GM23248 (cell line): Measurements from ENCODE around the gene LVRN. TPM values are rescaled to one million over a fixed set of nuclear protein-coding genes. Genes with fewer than 3 reads are reported as not detected.

Source experiments
- DNase-seq: peaks from one replicate; pipeline ENCODE4 v3.0.0-alpha.2; 2015
- H2AFZ ChIP-seq: fragments of 200-600 bp; sonication (generic); 2 replicates; pipeline ENCODE4 v1.6.1; 2016; ENCODE audit warnings: antibody characterized with exemption
- H3F3A ChIP-seq: fragments of 200-600 bp; sonication (generic); 2 replicates; pipeline ENCODE4 v1.6.1; 2016; ENCODE audit warnings: mild to moderate bottlenecking, antibody characterized with exemption, mixed run types; ENCODE audit not compliant: insufficient read depth
- H3K27ac ChIP-seq: fragments of 200-600 bp; sonication (generic); 2 replicates; pipeline ENCODE4 v1.5.1; 2016; ENCODE audit warnings: mild to moderate bottlenecking
- H3K27me3 ChIP-seq: fragments of 200-600 bp; sonication (generic); replicated peaks from 2 replicates; pipeline ENCODE4 v1.6.1; 2016; ENCODE audit warnings: mild to moderate bottlenecking; ENCODE audit not compliant: insufficient read depth
- H3K36me3 ChIP-seq: fragments of 200-600 bp; sonication (generic); 2 replicates; pipeline ENCODE4 v1.6.1; 2016; ENCODE audit warnings: low read depth, mild to moderate bottlenecking
- H3K4me1 ChIP-seq: fragments of 200-600 bp; sonication (generic); 2 replicates; pipeline ENCODE4 v1.6.1; 2016; ENCODE audit warnings: mild to moderate bottlenecking; ENCODE audit not compliant: insufficient read depth
- H3K4me2 ChIP-seq: fragments of 200-600 bp; sonication (generic); one replicate; pipeline ENCODE4 v1.6.1; 2016; ENCODE audit warnings: mild to moderate bottlenecking; ENCODE audit not compliant: unreplicated experiment
- H3K4me3 ChIP-seq: fragments of 200-600 bp; sonication (generic); 2 replicates; pipeline ENCODE4 v1.5.1; 2016; ENCODE audit warnings: mild to moderate bottlenecking
- H3K79me2 ChIP-seq: fragments of 200-600 bp; sonication (generic); 2 replicates; pipeline ENCODE4 v1.6.1; 2016; ENCODE audit warnings: mild to moderate bottlenecking; ENCODE audit not compliant: insufficient read depth
- H3K9ac ChIP-seq: fragments of 200-600 bp; sonication (generic); 2 replicates; pipeline ENCODE4 v1.6.1; 2016; ENCODE audit warnings: mild to moderate bottlenecking
- H3K9me2 ChIP-seq: fragments of 200-600 bp; sonication (generic); 2 replicates; pipeline ENCODE4 v1.6.1; 2016; ENCODE audit warnings: mixed run types, mild to moderate bottlenecking, moderate library complexity; ENCODE audit not compliant: insufficient read depth
- H3K9me3 ChIP-seq: fragments of 200-600 bp; sonication (generic); one replicate; pipeline ENCODE4 v1.6.1; 2017; ENCODE audit warnings: low read depth
- H4K20me1 ChIP-seq: fragments of 200-600 bp; sonication (generic); 2 replicates; pipeline ENCODE4 v1.6.0; 2016; ENCODE audit not compliant: insufficient read depth
- EZH2 ChIP-seq: fragments of 200-600 bp; sonication (generic); IDR thresholded peaks from 2 replicates; pipeline ENCODE4 v1.6.1; 2018; ENCODE audit warnings: antibody characterized with exemption, mild to moderate bottlenecking; ENCODE audit not compliant: insufficient read depth, poor library complexity, severe bottlenecking
- EZH2phosphoT487 ChIP-seq: fragments of 200-600 bp; sonication (generic); IDR thresholded peaks from 2 replicates; pipeline ENCODE4 v1.6.1; 2018; ENCODE audit warnings: antibody characterized with exemption, moderate library complexity, mild to moderate bottlenecking, low read depth; ENCODE audit not compliant: insufficient read depth
- WGBS, 2 experiments: methylation state at CpG; one replicate each; pipeline ENCODE4 v1.1.6; 2015 to 2017; ENCODE audit warnings: low lambda C conversion rate in 2 of 2, low coverage in 1 of 2; ENCODE audit errors: missing lambda C conversion rate in 2 of 2; 5-methylcytosine and 5-hydroxymethylcytosine counted together
- in situ Hi-C: fragments of 300-500 bp; cut with MboI; formaldehyde crosslinking; loops from 2 replicates; pipeline ENCODE4 v1.15.0; 2020
- polyA plus RNA-seq: library from polyadenylated mRNA; unstranded; fragments of >200 nt; fragmentation: Nextera tagmentation; extraction: Ambion mirVana; gene quantifications from 2 replicates; pipeline ENCODE4 v1.2.1, GENCODE V29; 2016
- total RNA-seq: library from RNA; depleted of rRNA; stranded (reverse); fragments of >200 nt; shearing (Covaris generic); gene quantifications from 2 replicates; pipeline ENCODE4 v1.2.3, GENCODE V29; 2014

The LVRN gene
- total and polyA plus RNA-seq, 2 experiments from 2014 or later: 0.18 to 0.32 TPM

GRCh38 chr5:115963566-115963965 is 1.3 kb downstream of the LVRN start:
- H3K9me2 ChIP-seq: no peaks in the 10 kb centered on the region
- H3F3A ChIP-seq: 0 out of 2 replicates have a peak, but pooled peaks cover 7% of the 10 kb centered on the region
- TF ChIP-seq EZH2phosphoT487: no peak
- no peak for TF ChIP-seq EZH2
- in situ Hi-C loops: no loop called here
- H3K27me3 ChIP-seq: no peaks in the 10 kb centered on the region
- no peak overlapping the region for H3K9ac ChIP-seq
- DNase-seq: no peak
- WGBS, 2 experiments: 78 to 81% methylated on average over 17 of the region's 17 CpGs
- H3K36me3 ChIP-seq: no peaks in the 10 kb centered on the region
- H3K4me1 ChIP-seq: peaks cover 14% of the 10 kb centered on the region; the same call in 1 of the 2 replicates
- no peak overlapping the region for H3K4me3 ChIP-seq
- H3K79me2 ChIP-seq: no peaks in the 10 kb centered on the region
- no peak overlapping the region for H3K4me2 ChIP-seq
- no peak overlapping the region for H2AFZ ChIP-seq
- no peaks in the 10 kb centered on the region for H3K9me3 ChIP-seq
- no peak overlapping the region for H3K27ac ChIP-seq
- no peaks in the 10 kb centered on the region for H4K20me1 ChIP-seq

- Histone ChIP-seq H3K27ac (no peak overlapping the region), H3K27me3 (no peaks in the 10 kb centered on the region), H3K9me3 (no peaks in the 10 kb centered on the region), H3K79me2 (no peaks in the 10 kb centered on the region), H3K9ac (no peak overlapping the region), H3F3A (no peaks in the 10 kb centered on the region), H3K36me3 (no peaks in the 10 kb centered on the region), H3K4me2 (no peak overlapping the region), H3K9me2 (no peaks in the 10 kb centered on the region), H3K4me3 (no peak overlapping the region), H2AFZ (no peak overlapping the region), H3K4me1 (no peaks in the 10 kb centered on the region), H4K20me1 (no peaks in the 10 kb centered on the region)
- TF ChIP-seq EZH2 (no peak), EZH2phosphoT487 (no peak)
- 86 to 100% methylated on average over 2 of the region's 2 CpGs for WGBS, 2 experiments
- in situ Hi-C loops: no loop called here
- DNase-seq: no peak
Observed at GRCh38 chr5:115968770-115969169, 6.5 kb downstream of the LVRN start.

GRCh38 chr5:115977096-115977495 is 14.8 kb downstream of the LVRN start:
- 76 to 82% methylated on average over 4 of the region's 4 CpGs for WGBS, 2 experiments
- Histone ChIP-seq H3K9ac (no peak overlapping the region), H3K9me3 (no peaks in the 10 kb centered on the region), H3K79me2 (no peaks in the 10 kb centered on the region), H3K4me1 (peaks cover 39% of the 10 kb centered on the region), H3K36me3 (no peaks in the 10 kb centered on the region), H3K4me3 (no peak overlapping the region), H3K27ac (no peak overlapping the region), H3F3A (peaks cover 31% of the 10 kb centered on the region), H3K27me3 (no peaks in the 10 kb centered on the region), H2AFZ (0 out of 2 replicates have a peak overlapping the region, but pooled peaks have one; percentile 9), H3K9me2 (no peaks in the 10 kb centered on the region), H4K20me1 (no peaks in the 10 kb centered on the region), H3K4me2 (peak overlapping the region; percentile 64)
- in situ Hi-C loops: no loop called here
- TF ChIP-seq EZH2 (no peak), EZH2phosphoT487 (no peak)
- DNase-seq: no peak

GRCh38 chr5:115977988-115978387 is 15.7 kb downstream of the LVRN start:
- Histone ChIP-seq H3K4me1 (peaks cover 39% of the 10 kb centered on the region), H3K79me2 (no peaks in the 10 kb centered on the region), H3K9me3 (no peaks in the 10 kb centered on the region), H3K9ac (peak overlapping the region; percentile 40; the same call in 1 of the 2 replicates), H3K4me2 (peak overlapping the region; percentile 64), H3K27me3 (no peaks in the 10 kb centered on the region), H3K9me2 (no peaks in the 10 kb centered on the region), H2AFZ (no peak overlapping the region), H3K4me3 (peak overlapping the region; percentile 47), H4K20me1 (no peaks in the 10 kb centered on the region), H3K27ac (peak overlapping the region; percentile 80), H3F3A (peaks cover 31% of the 10 kb centered on the region), H3K36me3 (no peaks in the 10 kb centered on the region)
- WGBS, 2 experiments: 2 to 3% methylated on average over 2 of the region's 2 CpGs
- in situ Hi-C loops: no loop called here
- no peak for TF ChIP-seq EZH2
- 0 out of 2 replicates have a peak, but pooled peaks have one; percentile 53 for TF ChIP-seq EZH2phosphoT487
- DNase-seq: peak; percentile 89
